Thyroid gland (tissue), 4 donors: ENCODE results near the gene PTH1R. TPM values are rescaled to one million over a fixed set of nuclear protein-coding genes. Genes with fewer than 3 reads are reported as not detected.

Source experiments
- DNase-seq, 2 donors: peaks; one replicate each; pipeline ENCODE4 v3.0.0-alpha.2; 2019
- H3K27ac ChIP-seq, 3 donors: fragments of 200-600 bp; sonication (generic); 1 replicate in 2 of 3; 2 replicates in 1 of 3; pipeline ENCODE4 v1.5.1; 2016 to 2019; ENCODE audit warnings: mild to moderate bottlenecking in 1 of 3, moderate library complexity in 1 of 3
- H3K27me3 ChIP-seq: fragments of 200-600 bp; sonication (generic); one replicate; pipeline ENCODE4 v1.5.1; 2019
- H3K36me3 ChIP-seq, 2 donors: fragments of 200-600 bp; sonication (generic); one replicate each; pipeline ENCODE4 v1.5.1; 2016 to 2019
- H3K4me1 ChIP-seq, 2 donors: fragments of 200-600 bp; sonication (generic); one replicate each; pipeline ENCODE4 v1.5.1; 2017 to 2019
- H3K4me3 ChIP-seq, 3 donors: fragments of 200-600 bp; sonication (generic); replicated peaks in 1 of 3; 1 replicate in 2 of 3; 2 replicates in 1 of 3; pipeline ENCODE4 v1.5.1; 2016; ENCODE audit warnings: mild to moderate bottlenecking in 1 of 3
- H3K9me3 ChIP-seq: fragments of 200-600 bp; sonication (generic); one replicate; pipeline ENCODE4 v1.5.1; 2017
- POLR2A ChIP-seq, 2 donors: fragments of 450-650 bp; IDR thresholded peaks; one replicate each; pipeline ENCODE4 v1.6.1; 2017; ENCODE audit warnings: antibody characterized with exemption in 2 of 2, mild to moderate bottlenecking in 2 of 2, moderate library complexity in 1 of 2
- WGBS, 2 donors: methylation state at CpG; one replicate each; pipeline ENCODE4 v1.1.5; 2017; 5-methylcytosine and 5-hydroxymethylcytosine counted together
- intact Hi-C: fragments of 100-400 bp; cut with DNase I; formaldehyde crosslinking; loops from one replicate; pipeline ENCODE4 v1.15.1; 2023
- total RNA-seq, 4 donors: library from RNA; depleted of rRNA; stranded (reverse); fragments of >200 nt; gene quantifications; one replicate each; pipeline ENCODE4 v1.2.3, GENCODE V29; 2016
- TF ChIP-seq, protein P1 (sequence below), 6 experiments: fragments of 200-600 bp in 3 of 6; fragments of 450-650 bp in 3 of 6; sonication (generic) in 3 of 6; IDR thresholded peaks; one replicate each; pipeline ENCODE4 v1.5.1; 2016 to 2019; ENCODE audit warnings: antibody characterized with exemption in 6 of 6, mild to moderate bottlenecking in 2 of 6, inconsistent platforms in 1 of 6, moderate library complexity in 1 of 6

PTH1R gene
- total RNA-seq, 4 donors from 2014 or later: 1.2 to 10.6 (median 4.4) TPM

DNA sequence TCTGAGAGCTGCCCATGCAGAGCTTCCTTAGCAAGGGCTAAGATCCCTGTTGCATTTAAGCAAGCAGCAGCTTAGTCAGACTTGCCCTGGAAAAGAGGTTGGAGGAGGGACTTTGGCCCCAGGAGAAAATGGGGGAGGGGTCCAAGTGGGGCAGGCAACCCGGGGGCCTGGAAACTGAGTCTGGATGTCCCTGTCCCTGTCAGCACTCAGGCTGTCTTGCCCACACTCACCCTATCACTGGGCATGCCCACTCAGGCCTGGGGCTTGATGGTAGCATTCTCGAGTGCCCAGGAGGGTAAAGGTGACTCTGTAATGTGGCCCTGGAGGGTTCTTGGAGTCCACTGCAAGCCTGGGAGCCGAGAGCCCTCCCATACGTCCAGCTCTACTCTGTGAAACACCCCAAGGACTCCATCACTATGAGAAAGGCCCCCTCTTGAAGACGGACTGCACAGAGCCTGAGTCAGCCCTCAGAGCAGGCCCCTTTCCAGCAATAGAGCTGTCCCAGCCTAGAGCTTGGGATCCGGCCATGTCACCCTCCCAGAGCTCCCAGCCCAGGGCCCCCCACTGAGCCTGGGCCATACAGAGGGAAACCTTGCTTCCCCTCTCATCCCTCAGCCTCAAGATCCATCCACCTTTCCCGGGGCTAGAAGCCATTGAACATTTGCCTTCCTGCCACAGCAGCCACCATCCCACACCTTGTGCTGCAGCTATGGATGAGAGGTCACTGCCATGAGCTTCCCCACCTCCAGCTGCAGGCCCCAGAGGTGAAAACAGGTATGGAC is 27.6 kb upstream of the PTH1R start:
- H3K36me3 ChIP-seq: no peaks in the 10 kb centered on the region
- H3K27ac ChIP-seq: no peak overlapping the region
- peaks cover 6 to 19% of the 10 kb centered on the region in 2 donors for H3K4me1 ChIP-seq
- intact Hi-C loops: no loop called here
- no peak for DNase-seq
- H3K27me3 ChIP-seq: no peaks in the 10 kb centered on the region
- no peak overlapping the region for H3K4me3 ChIP-seq
- WGBS, 2 donors: 79 to 89% methylated on average over 6 of the region's 7 CpGs
- no peak for TF ChIP-seq POLR2A (IDR thresholded peaks at IDR 0.05)
- TF ChIP-seq, protein P1, sequence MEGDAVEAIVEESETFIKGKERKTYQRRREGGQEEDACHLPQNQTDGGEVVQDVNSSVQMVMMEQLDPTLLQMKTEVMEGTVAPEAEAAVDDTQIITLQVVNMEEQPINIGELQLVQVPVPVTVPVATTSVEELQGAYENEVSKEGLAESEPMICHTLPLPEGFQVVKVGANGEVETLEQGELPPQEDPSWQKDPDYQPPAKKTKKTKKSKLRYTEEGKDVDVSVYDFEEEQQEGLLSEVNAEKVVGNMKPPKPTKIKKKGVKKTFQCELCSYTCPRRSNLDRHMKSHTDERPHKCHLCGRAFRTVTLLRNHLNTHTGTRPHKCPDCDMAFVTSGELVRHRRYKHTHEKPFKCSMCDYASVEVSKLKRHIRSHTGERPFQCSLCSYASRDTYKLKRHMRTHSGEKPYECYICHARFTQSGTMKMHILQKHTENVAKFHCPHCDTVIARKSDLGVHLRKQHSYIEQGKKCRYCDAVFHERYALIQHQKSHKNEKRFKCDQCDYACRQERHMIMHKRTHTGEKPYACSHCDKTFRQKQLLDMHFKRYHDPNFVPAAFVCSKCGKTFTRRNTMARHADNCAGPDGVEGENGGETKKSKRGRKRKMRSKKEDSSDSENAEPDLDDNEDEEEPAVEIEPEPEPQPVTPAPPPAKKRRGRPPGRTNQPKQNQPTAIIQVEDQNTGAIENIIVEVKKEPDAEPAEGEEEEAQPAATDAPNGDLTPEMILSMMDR (IDR thresholded peaks at IDR 0.05): no peak
- no peaks in the 10 kb centered on the region for H3K9me3 ChIP-seq

DNA sequence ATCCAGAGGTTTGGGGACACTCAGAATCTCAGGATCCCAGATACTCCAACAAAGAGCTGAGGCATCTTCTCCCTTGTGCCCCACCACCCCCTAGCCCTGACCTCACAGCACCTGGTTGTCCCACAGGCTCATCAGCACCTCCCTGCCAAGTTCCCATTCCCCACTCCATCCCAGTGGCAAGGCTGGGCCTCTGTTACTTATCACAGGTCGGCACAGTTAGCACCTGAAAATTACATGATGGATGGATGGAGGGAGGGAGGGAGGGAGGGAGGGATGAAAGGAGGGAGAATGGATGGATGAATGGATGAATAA is 27.1 kb upstream of the PTH1R start:
- Histone ChIP-seq H3K4me1 (peaks cover 6 to 13% of the 10 kb centered on the region in 2 donors), H3K4me3 (no peak overlapping the region), H3K27ac (no peak overlapping the region), H3K27me3 (no peaks in the 10 kb centered on the region), H3K9me3 (no peaks in the 10 kb centered on the region), H3K36me3 (no peaks in the 10 kb centered on the region)
- intact Hi-C loops: no loop called here
- no peak for TF ChIP-seq POLR2A (IDR thresholded peaks at IDR 0.05)
- TF ChIP-seq, protein P1 (IDR thresholded peaks at IDR 0.05): no peak
- DNase-seq: no peak
- WGBS, 2 donors: 82 to 83% methylated on average over 1 of the region's 1 CpG

DNA sequence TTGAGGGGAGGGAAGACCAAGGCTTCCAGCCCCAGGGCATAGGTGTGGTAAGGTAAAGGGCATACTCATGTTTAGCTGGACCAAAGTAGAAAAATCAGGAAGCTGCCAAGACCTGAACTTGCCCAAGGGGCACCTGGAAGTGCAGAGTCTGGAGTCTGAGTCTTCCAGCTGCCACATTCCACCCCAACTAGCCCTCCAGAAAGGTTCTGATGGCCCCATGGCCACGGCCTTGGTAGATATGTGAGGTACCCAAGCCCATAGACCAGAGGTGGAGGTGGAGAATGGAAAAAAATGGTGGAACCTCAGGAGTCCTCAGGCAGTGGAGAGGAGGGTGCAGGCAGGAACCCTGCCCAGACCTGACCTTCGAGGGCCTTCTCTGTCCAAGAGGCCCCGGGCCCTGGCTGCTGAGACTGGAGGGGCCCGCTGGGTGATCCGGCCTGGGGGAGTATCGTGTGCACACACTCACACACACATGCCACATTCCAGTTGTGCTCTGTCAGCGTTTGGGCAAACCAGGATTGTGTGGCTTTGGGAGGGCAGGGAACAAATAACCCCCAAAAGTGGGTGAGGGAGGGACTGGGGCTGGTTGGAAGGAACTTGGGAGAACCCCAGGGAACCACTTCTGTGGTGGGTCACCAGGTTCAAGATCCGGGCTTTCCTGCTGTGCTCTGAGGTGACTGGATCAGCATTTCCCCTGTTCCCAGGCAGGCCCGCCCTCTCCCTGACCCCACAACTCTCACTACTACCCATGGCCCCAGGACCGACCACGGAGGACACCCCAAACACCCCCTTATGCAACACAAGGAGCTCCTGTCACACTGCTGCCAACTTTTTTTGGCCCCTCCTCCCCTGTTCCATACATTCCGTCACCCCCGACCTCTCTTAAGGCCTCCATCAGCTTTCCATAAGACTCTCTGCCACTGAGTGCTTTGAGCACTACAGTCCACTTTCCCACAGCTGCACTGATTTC is 25.9 kb upstream of the PTH1R start:
- peaks cover 0 to 2% of the 10 kb centered on the region in 2 donors for H3K4me1 ChIP-seq
- H3K27ac ChIP-seq: no peak overlapping the region
- intact Hi-C loops: no loop called here
- TF ChIP-seq, protein P1 (IDR thresholded peaks at IDR 0.05): no peak
- TF ChIP-seq POLR2A (IDR thresholded peaks at IDR 0.05): no peak
- WGBS, 2 donors: 83 to 87% methylated on average over 12 to 13 of the region's 13 CpGs
- DNase-seq: no peak
- H3K36me3 ChIP-seq: no peaks in the 10 kb centered on the region
- no peaks in the 10 kb centered on the region for H3K27me3 ChIP-seq
- H3K4me3 ChIP-seq: no peak overlapping the region
- no peaks in the 10 kb centered on the region for H3K9me3 ChIP-seq

DNA sequence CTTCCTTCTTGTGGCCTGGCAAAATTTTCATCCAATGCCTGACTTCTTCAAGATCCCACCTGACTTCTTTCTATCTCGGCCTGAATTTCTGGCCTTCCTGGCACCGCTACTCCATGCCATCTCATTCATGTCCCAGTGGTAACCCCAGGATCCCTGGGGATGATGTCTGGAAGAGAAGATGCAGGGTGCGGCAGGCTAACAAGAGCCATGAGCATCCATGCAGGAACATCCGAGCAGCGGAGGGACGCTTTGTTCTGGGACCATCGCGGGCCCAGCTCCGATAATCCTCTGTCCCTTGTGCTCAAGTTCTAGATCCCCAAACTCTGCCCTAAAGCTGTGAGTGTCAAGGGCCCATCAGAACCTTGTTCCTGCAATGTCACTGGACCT is 25.2 kb upstream of the PTH1R start:
- Histone ChIP-seq H3K4me3 (no peak overlapping the region), H3K27ac (no peak overlapping the region), H3K9me3 (no peaks in the 10 kb centered on the region), H3K4me1 (no peaks in the 10 kb centered on the region), H3K27me3 (no peaks in the 10 kb centered on the region), H3K36me3 (no peaks in the 10 kb centered on the region)
- DNase-seq: no peak
- TF ChIP-seq, protein P1 (IDR thresholded peaks at IDR 0.05): no peak
- 92 to 97% methylated on average over 9 of the region's 9 CpGs for WGBS, 2 donors
- intact Hi-C loops: no loop called here
